ENCODE results near the gene PDXDC1. TPM values are rescaled to one million over a fixed set of nuclear protein-coding genes. Genes with fewer than 3 reads are reported as not detected.
"Not testable (repeated sequence)": the region's sequence is repeated elsewhere in the genome, so short reads cannot be mapped to it uniquely, and the experiment has no call there.

The PDXDC1 gene
- total and polyA plus RNA-seq, 4 donors = 35.7 to 109 (median 69.6) TPM

DNA sequence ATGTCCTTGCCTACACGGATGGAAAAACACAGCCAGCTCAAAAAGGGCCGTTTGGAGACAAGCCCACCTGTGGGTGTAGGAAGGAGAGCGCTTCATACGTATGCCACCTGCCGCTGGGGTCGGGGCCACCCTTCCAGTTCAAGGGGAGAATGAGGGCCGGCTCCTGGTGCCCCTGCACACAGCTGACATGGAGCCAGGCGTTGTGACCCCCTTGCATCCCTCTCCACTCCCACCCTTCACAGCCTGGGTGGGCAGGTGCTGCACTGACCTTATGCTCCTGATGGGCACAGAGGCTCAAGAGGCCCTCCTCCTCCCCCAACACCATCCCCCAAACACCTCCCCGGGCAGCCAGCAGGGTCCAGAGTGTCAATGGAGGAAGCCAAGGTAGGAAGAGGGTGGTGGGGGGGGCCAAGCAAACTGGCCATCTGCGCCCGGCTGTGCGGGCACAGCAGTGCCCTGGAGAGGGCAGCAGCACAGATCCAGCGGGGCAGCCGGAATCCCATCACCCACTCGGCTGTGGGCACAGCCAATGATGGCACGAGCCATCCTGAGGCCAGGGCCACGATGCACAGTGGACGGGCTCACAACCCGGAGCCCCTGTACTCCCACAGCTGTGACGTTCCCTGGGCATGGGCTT is 170.1 kb downstream of the PDXDC1 start:
- not testable (repeated sequence) for H3K9me3 ChIP-seq (ENCODE audit: control insufficient read depth in 4 of 4, insufficient read depth in 3 of 4, low read length in 3 of 4); H3K27me3 ChIP-seq (ENCODE audit: control insufficient read depth in 3 of 3, insufficient read depth in 3 of 3, low read length in 2 of 3); H3K36me3 ChIP-seq (ENCODE audit: control insufficient read depth in 4 of 4, insufficient read depth in 4 of 4, low read length in 4 of 4); H3K4me3 ChIP-seq; H3K9ac ChIP-seq (ENCODE audit: insufficient read depth in 1 of 2, low read length in 2 of 2); ATAC-seq (ENCODE audit: insufficient read depth, low FRiP score)
- Histone ChIP-seq H3K27ac (ENCODE audit: low read depth in 1 of 2, low read length in 1 of 2) (peak overlapping the region; percentile 38 to 85), H3K4me1 (ENCODE audit: control insufficient read depth in 5 of 5, insufficient read depth in 5 of 5, low read length in 5 of 5) (peaks cover 0 to 38% (median 16%) of the 10 kb centered on the region in 5 donors)
- DNase-seq = peak in 2 of 3 donors; percentile 11 to 16
- WGBS, 2 donors = 67 to 75% methylated on average over 17 to 20 of the region's 20 CpGs

DNA sequence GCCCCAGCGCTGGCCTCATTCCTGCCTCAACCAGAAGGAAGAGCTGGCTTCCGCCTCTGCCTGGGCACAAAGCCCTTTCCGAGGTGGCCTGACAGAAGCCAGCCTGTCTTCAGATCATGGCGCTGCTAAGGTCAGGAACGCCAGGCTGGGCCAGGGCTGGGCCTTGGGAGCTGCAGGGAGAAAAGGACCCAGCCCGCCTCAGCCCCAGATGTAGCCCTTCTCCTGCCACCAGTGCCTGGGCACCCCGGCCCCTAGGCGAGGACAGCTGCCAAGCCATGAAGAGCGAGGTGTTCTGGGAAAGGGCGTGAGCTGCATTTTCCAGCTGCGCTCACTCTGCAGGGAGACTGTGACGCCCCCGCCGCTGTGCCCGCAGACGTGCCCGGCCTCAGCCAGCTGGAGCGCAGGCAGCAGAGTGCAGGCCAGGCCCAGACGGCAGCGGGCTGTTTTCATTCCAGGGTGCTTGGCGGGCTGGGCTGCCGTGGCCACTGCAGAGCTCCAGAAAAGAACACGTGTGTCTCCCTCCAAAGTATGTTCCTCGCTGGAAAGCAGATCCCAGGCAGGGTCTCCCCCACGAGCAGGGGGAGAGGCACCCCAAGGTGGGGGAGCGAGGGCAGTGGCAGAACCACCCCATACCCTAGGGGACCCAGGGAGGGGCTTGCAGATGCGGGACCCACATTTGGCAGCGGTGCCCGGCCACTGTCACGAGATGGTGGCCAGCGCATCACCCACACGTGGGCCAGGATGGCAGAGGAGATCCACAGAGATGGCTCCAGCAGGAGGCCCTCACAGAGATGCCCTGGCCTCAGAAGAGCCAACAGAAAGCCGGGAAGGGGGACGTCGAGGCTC is 170.8 kb downstream of the PDXDC1 start:
- 81 to 87% methylated on average over 33 to 35 of the region's 35 CpGs for WGBS, 2 donors
- H3K27ac ChIP-seq (ENCODE audit: low read depth in 1 of 2, low read length in 1 of 2) = peak overlapping the region; percentile 11 to 52
- not testable (repeated sequence) for H3K9me3 ChIP-seq (ENCODE audit: control insufficient read depth in 4 of 4, insufficient read depth in 3 of 4, low read length in 3 of 4); H3K36me3 ChIP-seq (ENCODE audit: control insufficient read depth in 4 of 4, insufficient read depth in 4 of 4, low read length in 4 of 4); H3K4me3 ChIP-seq; H3K9ac ChIP-seq (ENCODE audit: insufficient read depth in 1 of 2, low read length in 2 of 2); H3K27me3 ChIP-seq (ENCODE audit: control insufficient read depth in 3 of 3, insufficient read depth in 3 of 3, low read length in 2 of 3); ATAC-seq (ENCODE audit: insufficient read depth, low FRiP score)
- DNase-seq = peak; percentile 65 to 76 (median 74)
- H3K4me1 ChIP-seq (ENCODE audit: control insufficient read depth in 5 of 5, insufficient read depth in 5 of 5, low read length in 5 of 5) = peaks cover 0 to 38% (median 16%) of the 10 kb centered on the region in 5 donors

DNA sequence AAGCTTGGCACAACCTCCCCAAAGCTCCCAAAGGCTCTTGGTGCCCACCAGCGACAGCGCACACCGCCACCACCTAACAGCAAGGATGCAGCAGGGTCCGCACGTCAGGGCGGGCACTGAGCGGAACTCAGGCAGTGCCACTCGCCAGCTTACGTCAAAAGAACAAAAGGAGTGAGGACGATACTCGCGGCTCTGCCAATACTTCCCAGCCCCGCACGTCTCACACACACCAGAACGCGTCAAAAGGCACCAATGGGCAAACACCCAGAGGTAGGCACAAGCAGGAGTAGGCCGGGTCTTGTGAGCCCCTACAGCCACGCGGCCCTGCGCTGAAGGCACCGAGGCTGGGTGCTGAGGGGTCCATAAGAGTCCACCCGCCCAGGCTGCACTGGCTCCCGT is 171.4 kb downstream of the PDXDC1 start:
- not testable (repeated sequence) for H3K9me3 ChIP-seq (ENCODE audit: control insufficient read depth in 4 of 4, insufficient read depth in 3 of 4, low read length in 3 of 4); DNase-seq; H3K9ac ChIP-seq (ENCODE audit: insufficient read depth in 1 of 2, low read length in 2 of 2); H3K36me3 ChIP-seq (ENCODE audit: control insufficient read depth in 4 of 4, insufficient read depth in 4 of 4, low read length in 4 of 4); H3K4me3 ChIP-seq; H3K27me3 ChIP-seq (ENCODE audit: control insufficient read depth in 3 of 3, insufficient read depth in 3 of 3, low read length in 2 of 3); ATAC-seq (ENCODE audit: insufficient read depth, low FRiP score)
- Histone ChIP-seq H3K27ac (ENCODE audit: low read depth in 1 of 2, low read length in 1 of 2) (peak overlapping the region in 1 of 2 donors; percentile 52), H3K4me1 (ENCODE audit: control insufficient read depth in 5 of 5, insufficient read depth in 5 of 5, low read length in 5 of 5) (peaks cover 0 to 38% (median 16%) of the 10 kb centered on the region in 5 donors)
- WGBS, 2 donors = 93 to 96% methylated on average over 23 of the region's 23 CpGs

GRCh38 chr16:15148831-15149230 is 174.0 kb downstream of the PDXDC1 start:
- H3K9me3 ChIP-seq (ENCODE audit: control insufficient read depth in 4 of 4, insufficient read depth in 3 of 4, low read length in 3 of 4); H3K9ac ChIP-seq (ENCODE audit: insufficient read depth in 1 of 2, low read length in 2 of 2); ATAC-seq (ENCODE audit: insufficient read depth, low FRiP score); H3K4me3 ChIP-seq; H3K27ac ChIP-seq (ENCODE audit: low read depth in 1 of 2, low read length in 1 of 2); H3K36me3 ChIP-seq (ENCODE audit: control insufficient read depth in 4 of 4, insufficient read depth in 4 of 4, low read length in 4 of 4); H3K27me3 ChIP-seq (ENCODE audit: control insufficient read depth in 3 of 3, insufficient read depth in 3 of 3, low read length in 2 of 3); DNase-seq: not testable (repeated sequence)
- WGBS, 2 donors = 91% methylated on average over 19 of the region's 19 CpGs
- H3K4me1 ChIP-seq (ENCODE audit: control insufficient read depth in 5 of 5, insufficient read depth in 5 of 5, low read length in 5 of 5) = peaks cover 0 to 27% (median 14%) of the 10 kb centered on the region in 5 donors

DNA sequence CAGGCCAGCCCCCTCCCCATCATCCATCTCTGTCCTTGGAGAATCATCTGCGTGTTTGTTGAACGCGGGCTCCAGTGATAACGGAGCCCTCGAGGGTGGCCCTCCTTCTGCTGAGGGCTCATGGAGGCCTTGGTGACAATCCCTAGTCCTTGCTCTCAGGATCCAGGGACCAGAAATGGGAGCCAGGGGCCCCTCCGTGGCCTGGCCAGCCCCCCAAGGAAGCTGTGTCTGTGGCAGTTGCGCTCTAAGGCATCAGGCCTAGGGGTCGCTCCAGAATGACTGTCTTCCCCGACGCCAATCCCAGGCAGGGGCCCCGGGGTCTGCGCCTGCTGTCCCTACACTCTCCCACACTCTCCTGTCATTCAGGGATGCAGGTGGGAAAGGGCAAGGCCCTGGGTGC is 174.4 kb downstream of the PDXDC1 start:
- H3K4me3 ChIP-seq; H3K27ac ChIP-seq (ENCODE audit: low read depth in 1 of 2, low read length in 1 of 2); H3K9ac ChIP-seq (ENCODE audit: insufficient read depth in 1 of 2, low read length in 2 of 2); DNase-seq; H3K36me3 ChIP-seq (ENCODE audit: control insufficient read depth in 4 of 4, insufficient read depth in 4 of 4, low read length in 4 of 4); H3K9me3 ChIP-seq (ENCODE audit: control insufficient read depth in 4 of 4, insufficient read depth in 3 of 4, low read length in 3 of 4); ATAC-seq (ENCODE audit: insufficient read depth, low FRiP score); H3K27me3 ChIP-seq (ENCODE audit: control insufficient read depth in 3 of 3, insufficient read depth in 3 of 3, low read length in 2 of 3): not testable (repeated sequence)
- peaks cover 0 to 24% (median 11%) of the 10 kb centered on the region in 5 donors for H3K4me1 ChIP-seq (ENCODE audit: control insufficient read depth in 5 of 5, insufficient read depth in 5 of 5, low read length in 5 of 5)
- 90 to 98% methylated on average over 9 to 12 of the region's 12 CpGs for WGBS, 2 donors

GRCh38 chr16:15154005-15154404 is 179.2 kb downstream of the PDXDC1 start:
- H3K27me3 ChIP-seq (ENCODE audit: control insufficient read depth in 3 of 3, insufficient read depth in 3 of 3, low read length in 2 of 3); H3K4me1 ChIP-seq (ENCODE audit: control insufficient read depth in 5 of 5, insufficient read depth in 5 of 5, low read length in 5 of 5); H3K36me3 ChIP-seq (ENCODE audit: control insufficient read depth in 4 of 4, insufficient read depth in 4 of 4, low read length in 4 of 4); ATAC-seq (ENCODE audit: insufficient read depth, low FRiP score); H3K9ac ChIP-seq (ENCODE audit: insufficient read depth in 1 of 2, low read length in 2 of 2); H3K9me3 ChIP-seq (ENCODE audit: control insufficient read depth in 4 of 4, insufficient read depth in 3 of 4, low read length in 3 of 4): not testable (repeated sequence)
- 1% methylated on average over 19 to 35 of the region's 48 CpGs for WGBS, 2 donors
- peak in 2 of 3 donors; percentile 43 for DNase-seq
- H3K27ac ChIP-seq (ENCODE audit: low read depth in 1 of 2, low read length in 1 of 2) = peak overlapping the region; percentile 59 to 84
- peak overlapping the region; percentile 54 for H3K4me3 ChIP-seq

GRCh38 chr16:15154650-15155562 is 180.1 kb downstream of the PDXDC1 start:
- not testable (repeated sequence) for H3K9ac ChIP-seq (ENCODE audit: insufficient read depth in 1 of 2, low read length in 2 of 2); H3K27me3 ChIP-seq (ENCODE audit: control insufficient read depth in 3 of 3, insufficient read depth in 3 of 3, low read length in 2 of 3); H3K36me3 ChIP-seq (ENCODE audit: control insufficient read depth in 4 of 4, insufficient read depth in 4 of 4, low read length in 4 of 4); H3K9me3 ChIP-seq (ENCODE audit: control insufficient read depth in 4 of 4, insufficient read depth in 3 of 4, low read length in 3 of 4); H3K4me1 ChIP-seq (ENCODE audit: control insufficient read depth in 5 of 5, insufficient read depth in 5 of 5, low read length in 5 of 5)
- Histone ChIP-seq H3K27ac (ENCODE audit: low read depth in 1 of 2, low read length in 1 of 2) (peak overlapping the region; percentile 83 to 86), H3K4me3 (peak overlapping the region; percentile 63)
- ATAC-seq (ENCODE audit: insufficient read depth, low FRiP score) (peak; percentile 81), DNase-seq (peak; percentile 88 to 92 (median 90))
- 0% methylated on average over 24 to 74 of the region's 80 CpGs for WGBS, 2 donors
